Right renal cortex interstitium (tissue), 3 donors: Measurements from ENCODE around the gene THAP3. TPM values are rescaled to one million over a fixed set of nuclear protein-coding genes. Genes with fewer than 3 reads are reported as not detected.

Experiments
- DNase-seq, 3 donors: peaks; one replicate each; pipeline ENCODE4 v3.0.0-alpha.2; 2013; ENCODE audit warnings: low read depth in 3 of 3, low spot score in 2 of 3
- polyA plus RNA-seq, 3 donors: library from polyadenylated mRNA; unstranded; fragments of 120-200 nt; gene quantifications; one replicate each; pipeline ENCODE4 v1.2.1, GENCODE V29; 2013; ENCODE audit not compliant: insufficient read length in 3 of 3

Gene THAP3, protein sequence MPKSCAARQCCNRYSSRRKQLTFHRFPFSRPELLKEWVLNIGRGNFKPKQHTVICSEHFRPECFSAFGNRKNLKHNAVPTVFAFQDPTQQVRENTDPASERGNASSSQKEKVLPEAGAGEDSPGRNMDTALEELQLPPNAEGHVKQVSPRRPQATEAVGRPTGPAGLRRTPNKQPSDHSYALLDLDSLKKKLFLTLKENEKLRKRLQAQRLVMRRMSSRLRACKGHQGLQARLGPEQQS
- 10 to 100 TPM; 16.7 to 18.4 (median 16.8) TPM for polyA plus RNA-seq

DNA sequence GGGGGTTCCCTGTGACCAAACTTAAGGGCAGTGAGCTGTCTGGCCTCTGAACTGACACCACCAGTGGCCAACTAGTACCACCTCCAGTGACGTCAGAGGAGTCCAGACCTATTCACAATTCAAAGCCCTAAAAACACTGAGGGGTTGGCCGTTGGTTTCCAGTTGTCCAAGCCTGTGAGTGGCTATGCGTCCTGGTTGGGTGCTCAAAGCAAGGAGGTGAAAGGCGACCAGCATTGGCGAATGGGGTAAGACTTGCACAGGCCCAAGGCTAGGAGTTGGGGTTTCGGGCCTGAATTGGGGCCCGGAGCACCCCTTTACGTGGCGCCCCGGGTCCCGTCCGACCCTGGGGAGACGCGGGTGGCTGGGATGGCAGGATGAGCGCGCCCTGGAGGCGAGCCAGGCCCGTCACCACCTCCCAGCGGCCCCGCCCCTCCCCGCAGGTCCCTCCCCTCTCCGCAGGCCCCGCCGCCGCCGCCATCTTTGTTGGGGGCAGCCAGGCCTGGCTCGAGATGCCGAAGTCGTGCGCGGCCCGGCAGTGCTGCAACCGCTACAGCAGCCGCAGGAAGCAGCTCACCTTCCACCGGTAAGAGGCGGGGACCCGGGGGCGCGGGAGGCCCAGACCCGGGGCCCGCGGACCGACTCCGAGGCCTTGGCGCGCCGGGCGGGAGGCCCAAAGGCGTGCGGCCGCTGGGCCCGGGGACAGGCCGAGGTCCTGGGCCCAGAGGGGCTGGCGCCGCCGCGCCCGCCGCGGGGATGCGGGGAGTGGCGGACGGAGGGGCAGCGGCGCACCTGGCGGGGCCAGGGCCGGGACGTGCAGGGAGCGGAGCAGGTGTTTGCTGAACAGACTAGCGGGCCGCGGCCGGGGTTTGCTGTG lies at the start of gene THAP3:
TSS of gene THAP3 (plus strand) at position 159 of the 874 bp plus-strand sequence. CDS start at position 510, 351 bp downstream.
- no peak for DNase-seq

DNA sequence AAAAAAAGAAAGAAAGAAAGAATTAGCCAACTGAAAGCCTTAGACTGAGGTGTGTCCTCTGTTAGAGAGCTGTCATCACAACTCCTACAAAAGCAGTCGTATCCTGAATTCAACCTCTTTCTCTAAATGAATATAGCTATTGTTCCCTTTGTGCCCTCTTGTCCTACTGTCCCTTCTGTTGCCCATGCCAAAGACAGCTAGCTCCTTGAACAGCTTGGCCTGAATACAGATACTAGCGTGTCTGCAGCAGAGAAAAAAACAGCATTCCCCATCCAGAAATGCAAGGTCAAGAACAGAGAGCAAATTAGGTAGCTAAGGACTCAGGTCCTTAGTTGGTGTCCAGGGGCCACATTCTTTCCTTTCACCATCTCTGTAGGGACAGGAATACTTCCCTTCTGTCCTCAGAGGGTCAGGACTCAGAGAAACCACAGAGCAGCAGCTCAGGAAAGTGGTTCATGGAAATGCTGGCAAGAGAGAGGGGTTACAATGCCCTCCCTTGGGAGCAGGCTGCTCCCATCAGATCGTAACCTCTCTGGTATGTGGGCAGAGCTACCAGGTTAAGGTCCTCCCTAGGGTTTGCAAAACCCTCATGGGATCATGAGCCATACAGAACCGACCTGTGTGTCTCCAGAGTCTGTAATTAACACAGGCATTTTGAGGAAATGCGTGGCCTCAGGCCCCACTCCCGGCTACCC lies 46.7 kb upstream of the THAP3 start:
- DNase-seq: no peak

DNA sequence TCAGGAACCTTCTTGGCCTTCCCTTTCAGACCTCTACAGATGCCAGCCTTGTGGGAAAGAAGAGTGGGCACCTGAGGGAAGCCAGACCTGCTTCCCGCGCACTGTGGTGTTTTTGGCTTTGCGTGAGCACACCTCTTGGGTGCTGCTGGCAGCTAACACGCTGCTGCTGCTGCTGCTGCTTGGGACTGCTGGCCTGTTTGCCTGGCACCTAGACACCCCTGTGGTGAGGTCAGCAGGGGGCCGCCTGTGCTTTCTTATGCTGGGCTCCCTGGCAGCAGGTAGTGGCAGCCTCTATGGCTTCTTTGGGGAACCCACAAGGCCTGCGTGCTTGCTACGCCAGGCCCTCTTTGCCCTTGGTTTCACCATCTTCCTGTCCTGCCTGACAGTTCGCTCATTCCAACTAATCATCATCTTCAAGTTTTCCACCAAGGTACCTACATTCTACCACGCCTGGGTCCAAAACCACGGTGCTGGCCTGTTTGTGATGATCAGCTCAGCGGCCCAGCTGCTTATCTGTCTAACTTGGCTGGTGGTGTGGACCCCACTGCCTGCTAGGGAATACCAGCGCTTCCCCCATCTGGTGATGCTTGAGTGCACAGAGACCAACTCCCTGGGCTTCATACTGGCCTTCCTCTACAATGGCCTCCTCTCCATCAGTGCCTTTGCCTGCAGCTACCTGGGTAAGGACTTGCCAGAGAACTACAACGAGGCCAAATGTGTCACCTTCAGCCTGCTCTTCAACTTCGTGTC lies 45.9 kb upstream of the THAP3 start:
- no peak for DNase-seq

DNA sequence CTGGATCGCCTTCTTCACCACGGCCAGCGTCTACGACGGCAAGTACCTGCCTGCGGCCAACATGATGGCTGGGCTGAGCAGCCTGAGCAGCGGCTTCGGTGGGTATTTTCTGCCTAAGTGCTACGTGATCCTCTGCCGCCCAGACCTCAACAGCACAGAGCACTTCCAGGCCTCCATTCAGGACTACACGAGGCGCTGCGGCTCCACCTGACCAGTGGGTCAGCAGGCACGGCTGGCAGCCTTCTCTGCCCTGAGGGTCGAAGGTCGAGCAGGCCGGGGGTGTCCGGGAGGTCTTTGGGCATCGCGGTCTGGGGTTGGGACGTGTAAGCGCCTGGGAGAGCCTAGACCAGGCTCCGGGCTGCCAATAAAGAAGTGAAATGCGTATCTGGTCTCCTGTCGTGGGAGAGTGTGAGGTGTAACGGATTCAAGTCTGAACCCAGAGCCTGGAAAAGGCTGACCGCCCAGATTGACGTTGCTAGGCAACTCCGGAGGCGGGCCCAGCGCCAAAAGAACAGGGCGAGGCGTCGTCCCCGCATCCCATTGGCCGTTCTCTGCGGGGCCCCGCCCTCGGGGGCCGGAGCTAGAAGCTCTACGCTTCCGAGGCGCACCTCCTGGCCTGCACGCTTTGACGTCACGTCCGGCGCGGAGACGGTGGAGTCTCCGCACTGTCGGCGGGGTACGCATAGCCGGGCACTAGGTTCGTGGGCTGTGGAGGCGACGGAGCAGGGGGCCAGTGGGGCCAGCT lies 45.1 kb upstream of the THAP3 start, which contains the start of gene ZBTB48:
TSS of gene ZBTB48 (plus strand) at position 621 of the 745 bp plus-strand sequence. CDS start 616 bp downstream, outside the sequence.
- peak; percentile 94 to 98 (median 97) for DNase-seq

DNA sequence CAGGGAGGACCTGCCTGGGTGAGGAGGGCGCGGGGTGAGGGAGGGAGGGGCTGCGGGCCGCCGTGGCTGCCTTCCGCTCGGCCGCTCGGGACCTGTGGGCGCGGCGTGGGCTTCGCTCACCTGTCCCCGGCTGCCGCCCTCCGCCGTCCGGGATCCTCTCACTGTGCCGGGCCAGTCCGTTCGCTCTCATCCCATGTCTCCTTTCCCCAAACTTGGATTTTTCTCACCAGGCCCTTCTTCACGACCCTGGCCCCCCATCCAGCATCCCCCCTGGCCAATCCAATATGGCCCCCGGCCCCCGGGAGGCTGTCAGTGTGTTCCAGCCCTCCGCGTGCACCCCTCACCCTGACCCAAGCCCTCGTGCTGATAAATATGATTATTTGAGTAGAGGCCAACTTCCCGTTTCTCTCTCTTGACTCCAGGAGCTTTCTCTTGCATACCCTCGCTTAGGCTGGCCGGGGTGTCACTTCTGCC lies 44.5 kb upstream of the THAP3 start:
- no peak for DNase-seq

DNA sequence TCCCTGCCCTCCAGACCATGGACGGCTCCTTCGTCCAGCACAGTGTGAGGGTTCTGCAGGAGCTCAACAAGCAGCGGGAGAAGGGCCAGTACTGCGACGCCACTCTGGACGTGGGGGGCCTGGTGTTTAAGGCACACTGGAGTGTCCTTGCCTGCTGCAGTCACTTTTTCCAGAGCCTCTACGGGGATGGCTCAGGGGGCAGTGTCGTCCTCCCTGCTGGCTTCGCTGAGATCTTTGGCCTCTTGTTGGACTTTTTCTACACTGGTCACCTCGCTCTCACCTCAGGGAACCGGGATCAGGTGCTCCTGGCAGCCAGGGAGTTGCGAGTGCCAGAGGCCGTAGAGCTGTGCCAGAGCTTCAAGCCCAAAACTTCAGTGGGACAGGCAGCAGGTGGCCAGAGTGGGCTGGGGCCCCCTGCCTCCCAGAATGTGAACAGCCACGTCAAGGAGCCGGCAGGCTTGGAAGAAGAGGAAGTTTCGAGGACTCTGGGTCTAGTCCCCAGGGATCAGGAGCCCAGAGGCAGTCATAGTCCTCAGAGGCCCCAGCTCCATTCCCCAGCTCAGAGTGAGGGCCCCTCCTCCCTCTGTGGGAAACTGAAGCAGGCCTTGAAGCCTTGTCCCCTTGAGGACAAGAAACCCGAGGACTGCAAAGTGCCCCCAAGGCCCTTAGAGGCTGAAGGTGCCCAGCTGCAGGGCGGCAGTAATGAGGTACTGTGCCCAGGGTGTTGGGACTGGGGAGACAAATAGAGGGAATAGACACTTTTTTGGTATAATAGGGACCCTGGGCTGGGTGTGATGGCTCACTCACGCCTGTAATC lies 43.9 kb upstream of the THAP3 start:
- no peak for DNase-seq

DNA sequence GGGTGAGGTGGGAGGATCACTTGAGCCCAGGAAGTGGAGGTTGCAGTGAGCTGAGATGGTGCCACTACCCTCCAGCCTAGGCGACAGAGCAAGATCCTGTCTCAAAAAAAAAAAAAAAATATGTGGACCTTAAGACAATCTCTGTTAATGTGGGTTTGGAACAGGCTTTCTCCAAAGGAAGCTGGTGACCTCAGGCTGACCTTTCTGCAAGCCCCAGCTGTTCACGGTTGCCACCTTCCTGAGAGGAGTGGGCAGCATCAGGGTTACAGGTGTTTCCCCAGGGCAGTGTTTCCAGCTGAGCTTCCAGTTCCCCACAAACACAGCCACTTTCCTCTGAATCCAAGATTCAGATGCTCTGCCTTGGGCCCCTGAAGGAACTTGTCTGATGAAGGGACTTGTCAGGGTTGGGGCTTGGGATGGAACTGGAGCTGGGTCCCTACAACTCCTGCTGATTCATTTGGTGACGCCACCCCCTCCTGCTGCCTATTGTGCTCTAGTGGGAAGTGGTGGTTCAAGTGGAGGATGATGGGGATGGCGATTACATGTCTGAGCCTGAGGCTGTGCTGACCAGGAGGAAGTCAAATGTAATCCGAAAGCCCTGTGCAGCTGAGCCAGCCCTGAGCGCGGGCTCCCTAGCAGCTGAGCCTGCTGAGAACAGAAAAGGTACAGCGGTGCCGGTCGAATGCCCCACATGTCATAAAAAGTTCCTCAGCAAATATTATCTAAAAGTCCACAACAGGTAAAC lies 42.9 kb upstream of the THAP3 start:
- no peak for DNase-seq

DNA sequence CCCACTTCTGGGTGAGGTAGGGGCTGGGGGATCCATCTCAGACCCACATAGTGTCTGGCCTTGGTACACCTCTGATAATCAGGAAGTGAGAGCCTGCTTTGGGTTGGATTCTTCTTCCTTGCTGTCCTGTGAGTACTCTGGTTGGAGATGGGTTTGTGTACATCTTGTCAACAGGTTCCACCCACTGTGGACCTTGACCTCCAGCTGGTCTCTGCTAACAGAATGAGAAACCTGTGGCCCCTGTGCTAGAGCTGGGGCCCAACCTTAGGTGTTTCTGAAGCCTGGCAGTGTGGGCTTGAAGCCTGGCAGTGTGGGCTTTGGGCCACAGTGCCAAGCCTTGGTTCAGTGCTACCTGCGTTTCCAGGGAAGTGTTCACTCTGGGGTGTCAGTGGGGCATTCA lies 42.3 kb upstream of the THAP3 start:
- no peak for DNase-seq

DNA sequence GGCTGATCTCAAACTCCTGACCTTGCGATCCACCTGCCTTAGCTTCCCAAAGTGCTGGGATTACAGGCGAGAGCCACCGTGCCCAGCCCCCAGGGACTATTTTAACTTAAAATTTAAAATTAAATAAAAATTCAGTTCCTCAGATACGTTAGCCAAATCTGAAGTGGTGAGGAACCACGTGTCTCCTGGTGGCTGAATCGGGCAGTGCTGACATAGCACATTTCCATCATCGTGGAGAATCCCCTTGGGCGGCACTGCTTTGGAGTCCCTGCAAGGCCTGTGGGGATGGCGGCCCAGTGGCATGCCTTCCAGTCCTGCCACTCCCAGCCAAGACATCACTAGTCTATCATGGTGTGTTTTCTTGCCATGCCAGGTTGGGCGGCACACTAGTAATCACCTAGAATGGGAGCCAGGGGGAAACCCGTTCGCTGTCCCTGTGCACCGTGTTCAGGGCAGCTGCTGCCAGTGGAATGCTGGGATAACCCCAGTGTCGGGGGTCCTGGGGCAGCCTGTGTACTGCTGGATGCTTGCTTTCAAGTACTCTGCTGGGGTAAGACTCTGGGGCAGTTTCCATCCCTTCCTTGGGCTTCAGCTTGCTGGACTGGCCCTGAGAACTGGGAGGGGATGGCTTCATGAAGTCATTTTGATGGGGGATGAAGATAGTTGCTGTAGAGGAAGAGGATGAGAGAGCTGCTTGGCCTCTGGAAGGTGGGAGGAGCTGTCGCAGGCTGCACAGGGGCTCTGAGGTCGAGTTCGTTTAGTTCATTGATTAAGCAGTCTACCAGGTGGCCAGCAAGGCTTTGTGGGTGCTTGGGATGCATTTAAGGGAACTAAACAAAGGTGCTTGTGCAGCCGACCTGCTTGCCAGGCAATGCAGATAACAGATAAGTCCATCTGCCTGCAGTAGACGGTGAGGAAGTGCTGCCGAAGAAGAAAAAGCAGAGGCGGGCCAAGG lies 40.3 kb upstream of the THAP3 start:
- DNase-seq: no peak

DNA sequence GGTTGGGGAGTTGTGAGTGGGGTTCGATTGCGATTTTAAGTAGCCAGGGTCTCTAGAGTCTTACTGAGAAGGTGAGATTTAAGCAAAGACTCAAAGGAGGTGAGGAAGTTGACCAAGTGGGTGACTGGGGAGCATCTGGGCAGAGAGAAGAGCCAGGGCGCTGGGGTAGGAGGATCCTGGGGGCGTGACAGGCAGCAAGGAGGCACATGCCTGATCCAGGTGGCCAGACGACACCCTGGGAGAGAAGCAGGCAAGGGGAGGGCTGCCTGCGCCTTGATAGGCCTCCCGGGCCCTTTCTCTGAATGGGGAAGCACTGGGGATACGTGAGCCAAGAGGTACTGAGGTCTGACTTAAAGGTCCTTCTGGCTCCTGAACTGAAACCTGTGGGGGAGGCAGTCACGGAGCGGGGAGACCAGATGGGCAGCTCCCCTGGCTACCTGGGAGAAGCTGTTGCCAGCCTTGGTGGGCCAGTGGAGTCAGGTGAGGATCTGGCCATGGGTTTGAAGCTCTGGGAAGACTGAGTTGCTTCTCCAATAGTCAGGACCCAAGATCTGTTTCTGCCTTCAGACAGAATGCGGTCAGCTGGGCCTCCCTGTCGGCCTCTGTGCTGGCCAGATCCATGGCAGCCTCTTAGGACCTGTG lies 39.5 kb upstream of the THAP3 start:
- no peak for DNase-seq

DNA sequence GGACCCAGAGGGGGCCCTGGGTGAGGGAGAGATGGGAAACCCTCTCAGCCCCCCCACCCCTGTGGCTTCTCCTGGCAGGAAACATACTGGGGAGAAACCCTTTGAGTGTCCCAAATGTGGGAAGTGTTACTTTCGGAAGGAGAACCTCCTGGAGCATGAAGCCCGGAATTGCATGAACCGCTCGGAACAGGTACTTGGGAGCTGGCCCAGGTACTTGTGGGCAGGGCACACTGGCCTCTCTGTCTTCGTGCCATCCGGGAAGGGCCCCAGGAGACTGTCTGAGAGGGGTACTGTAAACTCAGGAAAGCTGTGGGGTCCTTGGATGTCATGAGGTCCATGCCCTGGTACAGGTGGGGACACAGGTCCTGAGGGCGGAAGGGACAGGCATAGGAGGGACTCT lies 38.8 kb upstream of the THAP3 start:
- no peak for DNase-seq

DNA sequence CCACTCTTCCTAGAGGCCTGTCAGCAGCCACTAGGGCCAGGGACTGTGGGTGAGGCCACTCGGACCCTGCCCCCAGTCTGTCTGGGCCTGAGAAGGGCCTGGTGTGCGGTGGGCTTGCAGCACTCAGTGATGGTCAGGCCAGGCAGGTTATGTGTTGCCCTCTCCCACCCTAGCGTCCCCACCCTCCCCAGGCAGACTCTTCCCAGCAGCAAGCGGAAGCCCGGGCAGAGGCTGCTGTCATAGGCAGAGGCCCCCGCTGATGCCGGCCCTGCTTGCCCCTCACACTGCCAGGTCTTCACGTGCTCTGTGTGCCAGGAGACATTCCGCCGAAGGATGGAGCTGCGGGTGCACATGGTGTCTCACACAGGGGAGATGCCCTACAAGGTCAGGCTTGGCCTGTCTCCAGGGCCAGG lies 38.3 kb upstream of the THAP3 start:
- no peak for DNase-seq

DNA sequence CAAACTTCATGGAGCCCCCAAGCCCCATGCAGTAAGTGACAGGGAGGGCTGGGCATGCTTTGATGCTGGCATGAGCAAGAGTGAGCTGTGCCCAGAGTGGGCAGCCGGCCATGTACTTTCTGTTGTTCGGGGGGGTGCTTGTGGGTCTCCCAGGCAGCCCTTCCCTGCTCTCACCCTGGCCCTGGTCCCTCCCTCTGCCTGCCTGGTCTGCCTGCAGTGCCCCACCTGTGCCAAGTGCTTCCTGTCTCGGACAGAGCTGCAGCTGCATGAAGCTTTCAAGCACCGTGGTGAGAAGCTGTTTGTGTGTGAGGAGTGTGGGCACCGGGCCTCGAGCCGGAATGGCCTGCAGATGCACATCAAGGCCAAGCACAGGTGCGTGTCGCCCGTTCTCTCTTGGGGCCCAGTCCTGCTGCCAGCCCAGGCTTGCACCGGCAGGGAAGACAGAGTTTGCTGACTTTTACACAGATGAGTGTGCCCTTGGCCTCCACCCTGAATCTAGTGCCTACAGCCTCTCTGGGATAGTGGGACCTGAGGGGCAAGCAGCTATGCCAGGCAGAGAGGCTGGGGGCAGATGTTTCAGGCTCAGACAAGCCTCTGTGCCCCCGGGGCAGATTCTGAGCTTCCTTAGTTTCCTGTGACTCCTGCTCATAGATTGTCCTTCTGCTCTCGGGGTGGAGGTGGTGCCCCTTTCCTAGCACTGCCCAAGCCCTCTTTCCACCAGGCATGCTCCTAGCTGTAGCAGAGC lies 37.2 kb upstream of the THAP3 start:
- DNase-seq: no peak

DNA sequence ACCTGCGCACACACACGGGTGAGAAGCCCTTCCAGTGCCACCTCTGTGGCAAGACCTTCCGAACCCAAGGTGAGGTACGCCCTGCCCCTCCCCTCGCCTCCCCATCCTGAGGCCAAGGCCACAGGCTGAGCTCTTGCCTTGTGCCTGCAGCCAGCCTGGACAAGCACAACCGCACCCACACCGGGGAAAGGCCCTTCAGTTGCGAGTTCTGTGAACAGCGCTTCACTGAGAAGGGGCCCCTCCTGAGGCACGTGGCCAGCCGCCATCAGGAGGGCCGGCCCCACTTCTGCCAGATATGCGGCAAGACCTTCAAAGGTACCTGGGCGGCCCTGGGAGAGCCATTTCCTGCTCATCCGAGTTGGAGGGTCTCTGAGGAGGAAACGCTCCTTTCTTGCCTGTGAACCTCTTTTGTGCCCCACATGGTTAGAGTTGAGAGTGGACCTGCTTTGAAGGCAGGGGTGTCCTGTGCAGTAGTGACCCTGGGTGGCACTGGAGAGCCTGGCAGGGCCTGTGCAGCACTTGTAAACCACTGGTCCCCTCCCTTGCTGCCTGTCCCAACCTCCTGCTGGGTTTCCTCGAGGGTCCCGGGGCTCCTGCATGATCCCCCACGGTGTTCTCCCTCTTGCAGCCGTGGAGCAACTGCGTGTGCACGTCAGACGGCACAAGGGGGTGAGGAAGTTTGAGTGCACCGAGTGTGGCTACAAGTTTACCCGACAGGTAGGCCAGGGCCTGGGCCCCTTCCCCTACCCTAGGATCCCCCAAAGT lies 36.4 kb upstream of the THAP3 start:
- no peak for DNase-seq

DNA sequence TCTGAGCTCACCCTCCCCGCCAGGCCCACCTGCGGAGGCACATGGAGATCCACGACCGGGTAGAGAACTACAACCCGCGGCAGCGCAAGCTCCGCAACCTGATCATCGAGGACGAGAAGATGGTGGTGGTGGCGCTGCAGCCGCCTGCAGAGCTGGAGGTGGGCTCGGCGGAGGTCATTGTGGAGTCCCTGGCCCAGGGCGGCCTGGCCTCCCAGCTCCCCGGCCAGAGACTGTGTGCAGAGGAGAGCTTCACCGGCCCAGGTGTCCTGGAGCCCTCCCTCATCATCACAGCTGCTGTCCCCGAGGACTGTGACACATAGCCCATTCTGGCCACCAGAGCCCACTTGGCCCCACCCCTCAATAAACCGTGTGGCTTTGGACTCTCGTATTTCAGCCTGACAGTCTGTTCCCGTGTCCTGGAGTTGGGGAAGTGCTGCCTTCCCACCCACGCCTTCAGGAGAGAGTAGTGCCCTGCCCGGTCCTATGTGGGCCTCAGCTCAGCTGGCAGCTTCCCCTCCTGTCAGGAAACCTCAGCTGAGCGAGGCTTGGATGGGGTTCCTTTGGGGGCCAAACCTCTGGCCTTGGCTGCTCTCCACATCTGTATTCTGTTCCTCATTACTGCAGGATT lies 35.7 kb upstream of the THAP3 start:
- DNase-seq: no peak
